HG02759 (cell line): ENCODE results near the gene BEST3.
"Not testable (repeated sequence)": the region's sequence is repeated elsewhere in the genome, so short reads cannot be mapped to it uniquely, and the experiment has no call there.

Experiments
- ATAC-seq: cut with Tn5 transposase; IDR thresholded peaks from one replicate; pipeline ENCODE4 v1.9.1; 2021; ENCODE audit warnings: mild to moderate bottlenecking, moderate library complexity; ENCODE audit not compliant: unreplicated experiment

The BEST3 gene

DNA sequence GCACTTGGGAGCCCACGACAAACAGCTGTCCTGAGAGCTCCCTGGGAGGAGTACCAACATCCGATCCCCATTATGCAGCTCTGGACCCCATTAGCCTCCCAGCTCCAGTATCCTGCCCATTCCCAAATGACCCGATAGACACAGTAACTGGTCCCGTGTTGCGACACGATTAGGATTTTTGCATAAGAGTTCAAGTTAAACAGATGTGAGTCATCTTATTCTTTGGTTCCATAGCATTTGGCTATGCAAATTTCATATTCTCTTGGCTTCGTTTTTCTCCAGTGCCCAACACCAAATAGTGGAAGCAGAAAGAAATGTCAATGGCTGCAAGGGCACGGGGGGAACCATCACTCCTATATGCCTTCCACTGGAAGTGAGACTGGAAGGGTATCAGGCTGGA is 45.4 kb downstream of the BEST3 start:
- ATAC-seq = no peak

DNA sequence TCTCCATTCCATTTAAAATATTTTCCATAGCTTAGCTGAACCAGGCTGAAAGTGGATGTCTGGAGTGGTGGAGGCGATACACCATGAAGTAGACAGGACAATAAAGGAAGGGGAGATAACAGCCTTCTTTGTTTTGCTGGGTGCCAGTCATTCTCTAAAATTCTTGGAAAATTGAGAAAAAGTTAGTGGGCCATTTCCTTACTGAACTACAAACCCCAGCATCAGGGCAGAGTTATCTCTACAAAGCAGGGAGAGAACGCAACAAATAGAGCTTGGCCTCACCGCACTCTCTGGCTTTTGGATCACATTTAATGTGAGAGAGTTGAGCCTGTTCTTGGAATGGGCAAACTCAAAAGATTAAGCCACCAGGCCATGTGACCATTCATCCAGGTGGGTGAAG is 47.2 kb downstream of the BEST3 start:
- ATAC-seq = no peak

DNA sequence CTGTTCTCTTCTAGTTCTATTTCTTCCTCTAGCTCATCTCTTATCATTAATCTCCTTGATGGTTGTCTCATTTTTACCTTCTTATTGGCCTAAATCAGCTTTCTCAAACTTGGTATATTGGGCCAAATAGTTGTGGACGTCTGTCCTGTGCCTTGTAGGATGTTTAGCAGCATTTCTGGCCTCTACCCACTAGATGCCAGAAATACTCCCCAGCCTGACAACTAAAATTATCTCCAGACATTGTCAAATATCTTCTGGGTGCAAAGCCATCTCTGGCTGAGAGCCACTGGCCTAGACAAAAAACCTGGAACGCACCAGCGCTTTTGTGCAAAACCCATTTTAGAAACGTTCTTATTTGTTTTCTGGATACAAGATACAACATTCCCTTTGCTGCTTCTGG is 49.6 kb downstream of the BEST3 start:
- ATAC-seq = no peak

DNA sequence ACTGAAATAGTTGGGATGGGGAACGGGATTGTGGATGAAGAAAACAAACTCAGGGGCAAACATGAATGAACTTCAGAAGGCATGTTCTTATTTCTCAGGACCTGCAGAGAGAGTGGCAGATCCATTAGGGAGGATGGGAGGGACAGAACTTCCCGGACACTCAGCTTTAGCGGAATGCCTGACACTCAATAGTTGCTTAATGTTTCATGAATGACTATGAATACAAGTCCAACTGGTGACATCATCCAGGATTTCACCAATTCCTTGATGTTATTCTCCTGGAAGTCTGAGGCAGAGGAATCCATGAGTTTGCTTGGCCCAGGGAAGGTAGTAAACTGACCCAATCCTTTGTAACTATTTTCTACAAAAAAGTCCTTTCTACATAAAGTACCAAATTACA is 50.6 kb downstream of the BEST3 start:
- no peak for ATAC-seq

DNA sequence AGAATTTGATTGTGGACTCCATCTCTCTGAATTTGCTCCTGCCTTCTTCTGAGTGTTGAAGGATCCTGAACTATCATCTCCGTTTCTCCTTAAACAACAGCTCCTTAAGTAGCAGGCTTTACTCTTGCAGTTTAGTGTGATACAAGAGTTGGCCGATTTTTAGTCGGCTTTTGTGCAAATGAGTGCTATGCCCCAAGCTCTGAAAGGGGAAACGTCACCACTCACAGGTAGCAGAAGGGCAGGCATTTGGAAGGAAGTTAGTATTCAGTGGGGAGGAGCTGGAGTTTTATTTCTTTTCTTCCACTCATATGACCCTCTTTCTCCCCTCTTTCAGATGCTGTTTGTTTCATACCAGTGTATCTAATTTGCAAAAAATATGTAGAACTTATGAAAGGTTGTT is 51.9 kb downstream of the BEST3 start:
- ATAC-seq = no peak

DNA sequence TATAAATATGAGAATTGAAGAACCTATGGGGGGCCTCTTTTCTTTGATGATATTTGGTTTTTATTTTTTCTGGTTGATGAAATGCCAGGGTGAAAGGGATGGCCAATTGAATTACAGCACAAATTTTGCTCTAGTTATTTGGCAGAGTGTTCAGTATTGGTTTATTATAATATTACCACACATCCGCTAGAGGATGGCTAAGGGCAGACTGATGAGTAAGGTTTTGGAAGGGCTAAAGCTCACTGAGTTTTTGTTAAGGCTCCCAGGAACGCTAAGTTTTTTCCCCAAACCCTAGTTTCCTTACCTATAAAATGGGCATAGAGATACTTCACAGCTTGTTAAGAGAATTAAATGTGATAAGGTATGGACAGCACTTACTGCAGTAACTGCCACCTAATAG is 54.1 kb downstream of the BEST3 start:
- no peak for ATAC-seq

DNA sequence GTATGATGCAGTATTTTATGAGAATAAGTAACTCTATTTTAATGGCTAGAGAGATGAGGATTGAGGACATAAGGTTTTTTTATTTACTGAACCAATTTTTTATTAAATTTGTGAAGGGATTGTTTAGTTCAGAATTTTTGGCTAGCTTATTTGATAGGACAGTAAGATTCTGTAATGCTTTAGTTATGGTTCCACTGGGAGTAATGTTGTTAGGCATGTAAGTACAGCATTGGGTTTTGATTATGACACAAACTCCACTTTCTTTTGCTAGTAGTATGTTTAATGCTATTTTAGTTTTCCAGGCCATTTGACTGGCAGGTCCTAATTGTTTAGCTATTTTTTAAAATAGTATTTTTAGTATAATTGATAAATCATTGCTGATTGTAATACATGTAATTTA is 54.6 kb downstream of the BEST3 start:
- no peak for ATAC-seq

DNA sequence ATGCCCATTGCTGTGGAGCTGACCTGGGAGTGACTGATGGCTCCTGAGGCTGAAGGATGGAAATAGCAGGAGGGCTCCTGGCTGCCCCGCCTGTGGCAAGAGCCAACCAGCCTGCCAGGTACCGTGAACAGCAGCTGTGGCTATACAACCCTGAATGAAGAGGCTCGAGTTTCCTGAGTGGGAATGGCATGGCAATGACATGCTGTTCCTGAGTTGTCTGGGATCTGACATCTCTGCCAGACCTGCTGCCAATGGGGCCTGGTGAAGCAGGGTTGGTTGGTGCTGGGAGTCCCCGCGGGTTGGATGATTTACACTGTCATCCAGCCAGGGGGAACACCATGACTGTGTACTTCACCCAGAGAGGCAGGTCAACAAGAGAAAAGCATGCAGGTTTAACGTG is 56.6 kb downstream of the BEST3 start:
- no peak for ATAC-seq

DNA sequence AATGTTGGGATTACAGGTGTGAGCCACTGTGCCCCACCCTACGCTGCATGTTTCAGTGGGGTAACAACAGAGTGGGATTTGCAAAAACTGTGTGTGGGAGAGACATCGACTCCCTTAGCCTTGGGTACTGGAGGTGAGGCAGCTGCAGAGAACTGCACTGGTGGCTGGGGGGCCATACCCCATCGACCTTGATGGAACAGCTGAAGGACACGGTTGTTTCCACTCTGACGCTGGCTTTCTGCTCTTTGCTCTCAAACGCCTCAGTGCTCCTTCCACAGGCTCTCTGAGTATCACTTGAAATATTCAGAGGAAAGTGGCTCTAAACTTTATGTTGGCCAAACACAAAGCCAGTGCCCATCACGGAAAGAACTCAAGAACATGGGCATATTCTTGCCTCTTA is 57.6 kb downstream of the BEST3 start:
- ATAC-seq = no peak

DNA sequence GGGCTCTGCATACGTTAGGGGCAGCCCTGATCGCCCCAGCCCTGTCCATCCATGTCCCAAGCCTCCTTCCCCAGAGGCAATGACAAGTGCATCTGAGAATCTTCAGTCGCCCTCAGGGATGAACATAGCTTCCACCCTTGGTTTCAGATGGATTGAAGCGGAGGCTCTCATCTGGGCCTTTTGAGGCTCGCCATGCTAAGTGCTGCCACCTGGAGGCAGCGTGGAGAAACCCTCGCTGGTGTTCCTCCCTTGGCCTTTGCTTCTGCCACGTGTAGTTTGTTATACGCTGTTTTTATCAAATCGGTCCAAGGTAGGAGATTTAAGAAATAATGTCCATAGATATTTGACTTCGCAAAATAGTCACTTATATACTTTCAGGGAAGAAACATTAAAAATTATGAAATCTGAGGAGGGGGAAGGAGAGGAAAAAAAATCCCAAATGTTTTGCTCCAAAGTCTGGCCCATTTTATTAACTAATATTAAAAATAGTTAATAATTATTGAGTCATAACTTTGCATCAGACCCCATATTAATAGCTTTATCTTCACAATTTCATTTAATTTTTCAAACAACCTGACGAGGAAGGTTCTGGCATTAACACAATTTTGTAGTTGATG is 59.6 kb downstream of the BEST3 start:
- ATAC-seq = peak; percentile 90

DNA sequence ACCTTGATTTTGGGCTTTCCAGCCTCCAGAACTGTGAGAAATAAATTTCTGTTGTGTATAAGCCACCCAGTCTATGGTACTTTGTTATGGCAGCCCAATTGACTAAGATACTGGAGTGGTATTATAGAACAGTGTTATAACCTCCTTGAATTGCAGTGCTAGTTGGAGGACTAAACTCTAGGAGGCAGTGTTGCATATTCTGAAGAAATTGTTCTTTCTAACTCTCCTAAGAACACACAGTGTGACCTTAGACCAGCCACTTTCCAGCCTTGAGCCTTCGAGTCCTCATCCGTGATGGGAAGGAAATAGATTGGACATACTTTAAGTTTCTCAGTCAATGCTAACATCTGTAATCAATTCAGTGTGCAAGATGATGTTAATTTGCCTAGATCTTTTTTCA is 66.0 kb downstream of the BEST3 start:
- no peak for ATAC-seq

DNA sequence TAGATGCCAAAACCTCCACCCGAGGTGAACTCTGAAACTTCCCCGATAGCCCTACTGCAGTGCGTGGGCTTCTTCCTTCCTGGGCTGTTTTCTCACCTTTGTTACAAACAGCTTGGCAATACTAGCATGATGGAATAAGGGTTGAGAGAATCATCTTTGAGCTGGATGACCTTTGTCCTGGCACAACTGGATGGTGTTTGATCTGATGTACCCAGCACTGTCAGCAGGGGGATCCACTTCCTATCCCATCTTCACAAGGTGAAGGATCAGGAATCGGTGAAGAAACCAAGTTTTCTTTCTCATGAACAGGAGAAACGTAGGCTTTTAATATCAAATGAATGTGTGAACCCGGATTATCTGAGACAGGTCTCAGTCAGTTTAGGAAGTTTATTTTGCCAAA is 68.9 kb downstream of the BEST3 start:
- no peak for ATAC-seq

DNA sequence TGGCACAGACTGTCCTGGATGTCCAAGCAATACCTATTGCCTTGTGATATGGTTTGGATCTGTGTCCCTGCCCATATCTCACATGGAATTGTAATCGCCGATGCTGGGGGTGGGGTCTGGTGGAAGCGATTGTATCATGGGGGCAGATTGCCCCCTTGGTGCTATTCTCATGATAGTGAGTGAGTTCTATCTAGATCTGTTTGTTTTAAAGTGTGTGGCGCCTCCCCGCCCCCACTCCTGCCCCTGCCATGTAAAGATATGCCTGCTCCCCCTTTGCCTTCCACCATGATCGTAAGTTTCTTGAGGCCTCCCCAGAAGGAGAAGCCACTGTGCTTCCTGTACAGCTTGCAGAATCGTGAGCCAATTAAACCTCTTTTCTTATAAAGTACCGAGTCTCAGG is 71.6 kb downstream of the BEST3 start:
- no peak for ATAC-seq

DNA sequence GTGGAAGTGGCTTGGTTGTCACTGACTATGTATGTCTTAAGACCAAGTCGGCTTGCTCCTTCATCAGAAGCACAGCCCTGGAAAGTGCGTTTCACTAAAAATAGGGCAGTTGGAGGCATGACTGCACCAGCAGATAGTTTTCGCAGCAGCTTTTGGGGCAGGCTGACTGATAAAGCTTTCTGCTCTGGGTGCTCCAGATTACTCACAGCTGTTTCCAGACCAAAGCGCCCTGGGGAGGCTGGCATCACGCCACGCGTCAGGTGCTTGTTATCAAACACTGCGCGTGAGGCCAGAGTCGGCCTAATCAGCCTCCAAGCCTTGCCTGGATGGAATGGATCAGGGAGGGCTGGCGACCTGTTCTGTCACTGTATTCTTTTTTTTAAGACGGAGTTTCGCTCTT is 75.1 kb downstream of the BEST3 start:
- no peak for ATAC-seq

DNA sequence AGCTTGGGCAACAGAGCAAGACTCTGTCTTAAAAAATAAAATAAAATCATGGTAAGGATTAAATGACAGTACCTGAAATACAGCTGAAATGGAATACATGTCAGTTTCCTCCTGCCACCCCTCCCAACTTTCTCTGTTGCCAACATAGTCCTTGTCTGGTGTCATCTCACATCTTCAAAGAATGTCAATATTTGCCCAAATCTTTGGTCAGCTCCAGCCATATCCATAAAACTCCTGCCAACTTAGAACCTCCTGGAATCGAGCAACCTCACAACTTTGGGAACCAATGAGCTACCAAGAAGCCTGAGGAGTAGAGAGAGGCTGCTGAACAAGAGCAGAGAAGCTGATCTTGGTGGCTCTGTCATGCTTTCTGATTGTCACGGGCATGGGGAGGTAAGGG is 77.6 kb downstream of the BEST3 start:
- ATAC-seq = no peak

DNA sequence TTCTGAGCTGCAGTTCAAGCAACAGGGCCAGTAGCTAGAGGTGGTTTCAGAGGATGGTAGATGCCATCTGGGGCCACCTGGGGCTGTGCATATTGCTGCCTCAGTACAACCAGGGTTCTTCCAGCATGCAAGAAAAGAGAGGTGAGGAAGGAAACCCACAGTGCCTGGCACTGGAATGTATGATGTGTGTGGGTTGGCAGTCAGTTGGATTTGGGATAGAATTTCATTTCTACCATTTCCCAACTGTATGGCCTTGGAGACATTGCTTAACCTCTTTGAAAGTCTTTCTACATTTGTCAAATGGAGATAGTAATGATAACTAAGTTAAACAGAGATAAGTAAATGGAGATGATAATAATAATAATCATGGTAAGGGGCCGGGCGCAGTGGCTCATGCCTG is 78.2 kb downstream of the BEST3 start:
- ATAC-seq = no peak

DNA sequence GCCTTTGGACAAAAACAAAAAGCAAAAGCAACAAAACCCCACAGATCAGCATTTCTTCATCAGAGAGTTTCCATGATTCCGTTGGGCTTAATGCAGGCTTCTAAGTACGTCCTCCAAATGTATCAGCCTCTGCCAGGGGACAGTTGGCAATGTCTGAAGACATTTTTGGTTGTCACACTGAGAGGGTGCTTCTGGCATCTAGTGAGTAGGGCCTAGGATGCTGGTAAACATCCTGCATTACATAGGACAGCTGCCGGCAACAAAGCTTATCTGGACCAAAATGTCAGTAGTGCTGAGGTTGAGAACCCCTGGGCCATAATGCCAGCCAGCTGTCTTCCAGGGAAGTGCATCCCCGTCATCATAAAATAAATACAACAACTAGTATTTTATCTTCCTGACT is 79.0 kb downstream of the BEST3 start:
- no peak for ATAC-seq

DNA sequence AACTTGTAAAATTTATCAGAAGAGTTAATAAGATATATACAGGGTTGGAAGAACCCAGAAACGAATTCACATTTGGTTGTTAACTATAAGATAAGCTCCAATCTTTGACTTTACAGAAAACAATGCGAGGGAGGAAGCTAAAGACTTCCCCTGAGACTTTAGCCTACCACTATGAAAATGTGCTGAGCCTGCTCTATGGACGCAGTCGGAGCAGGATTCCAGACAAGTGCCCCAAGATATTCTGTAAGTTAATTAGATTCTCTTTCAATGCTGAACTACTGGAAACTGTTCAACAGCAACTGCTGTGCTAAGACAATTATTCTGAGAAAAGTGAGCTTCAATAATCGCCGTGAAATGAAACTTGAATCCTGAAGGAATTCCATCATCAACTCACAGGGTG is 80.1 kb downstream of the BEST3 start:
- no peak for ATAC-seq

DNA sequence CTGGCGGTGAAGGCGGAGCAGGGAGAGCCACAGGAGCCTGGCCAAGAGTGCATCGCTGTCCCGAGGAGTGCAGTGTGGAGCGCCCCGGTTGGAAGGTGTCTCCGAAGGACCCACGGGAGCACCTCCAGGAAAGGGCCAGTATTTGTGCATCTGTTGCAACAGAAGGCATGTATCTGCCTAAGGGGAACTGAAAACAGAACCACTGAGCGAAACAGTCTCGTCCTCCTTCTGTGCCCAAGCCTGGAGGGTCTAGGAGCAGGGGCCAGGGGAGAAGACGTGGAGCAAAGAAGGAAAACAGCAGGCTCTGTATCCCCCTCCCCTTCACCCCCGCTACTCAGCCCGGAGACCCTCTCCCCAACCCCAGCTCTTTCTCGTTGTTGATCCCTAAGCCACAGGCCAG is 83.1 kb downstream of the BEST3 start:
- ATAC-seq = no peak

DNA sequence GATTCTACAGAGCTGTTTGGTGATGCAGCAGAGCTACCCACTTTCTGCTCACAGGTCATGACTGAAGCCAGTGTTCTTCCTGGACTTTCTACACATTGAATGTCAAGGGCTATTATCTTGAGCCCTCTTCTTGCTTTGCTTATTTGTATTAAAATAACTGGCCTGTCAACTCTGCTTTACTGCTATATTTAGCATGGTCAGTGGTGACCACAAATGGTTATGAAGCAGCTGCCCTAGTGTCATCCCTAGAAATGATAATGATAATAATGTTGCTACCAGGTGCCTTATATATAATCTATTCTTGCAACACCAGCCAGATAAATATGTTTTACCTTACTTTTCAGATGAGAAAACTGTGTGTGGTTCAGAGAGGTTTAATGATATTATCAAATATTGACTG is 85.8 kb downstream of the BEST3 start:
- ATAC-seq = no peak

DNA sequence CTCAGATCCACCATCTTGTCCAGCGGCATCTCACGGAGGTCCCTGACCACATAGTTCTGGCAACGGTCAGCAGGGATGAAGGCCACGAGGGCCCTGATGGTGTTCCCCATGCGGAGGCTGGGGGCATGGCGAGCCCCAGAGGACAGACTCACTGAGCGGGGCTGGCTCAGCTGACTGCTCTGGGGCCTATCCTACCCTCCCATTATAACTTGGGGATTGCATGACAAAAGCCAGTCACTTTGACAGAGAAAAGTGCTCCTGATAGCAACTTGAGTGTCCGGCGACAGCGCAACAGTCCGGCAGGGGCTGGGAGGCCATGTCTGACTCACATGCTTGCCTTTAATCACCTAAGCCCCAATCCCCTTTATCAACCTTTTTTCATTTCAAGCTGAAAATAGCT is 88.4 kb downstream of the BEST3 start, which contains the start of gene LRRC10:
Gene LRRC10, minus strand, starts transcription at position 179 of the 400 bp plus-strand sequence. Its CDS starts 69 bp downstream, at position 110.
- ATAC-seq = no peak

DNA sequence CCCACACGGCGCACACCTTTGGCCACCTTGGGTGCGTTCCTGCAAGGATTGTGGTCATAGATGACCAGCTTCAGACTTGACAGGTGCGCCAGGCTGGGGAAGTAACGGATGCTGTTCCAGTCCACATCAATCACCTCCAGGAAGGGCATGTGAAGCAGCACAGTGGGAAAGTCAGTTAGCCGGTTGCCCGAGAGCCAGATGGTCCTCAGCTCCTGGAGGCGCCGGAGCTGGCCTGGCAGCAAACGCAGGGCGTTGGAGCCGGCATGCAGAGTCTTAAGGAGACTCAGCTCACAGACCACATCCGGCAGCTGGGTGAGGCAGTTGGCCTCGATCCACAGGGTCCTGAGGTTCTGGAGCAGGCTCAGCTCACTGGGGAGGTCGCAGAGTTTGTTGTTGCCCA is 89.0 kb downstream of the BEST3 start:
- no peak for ATAC-seq

DNA sequence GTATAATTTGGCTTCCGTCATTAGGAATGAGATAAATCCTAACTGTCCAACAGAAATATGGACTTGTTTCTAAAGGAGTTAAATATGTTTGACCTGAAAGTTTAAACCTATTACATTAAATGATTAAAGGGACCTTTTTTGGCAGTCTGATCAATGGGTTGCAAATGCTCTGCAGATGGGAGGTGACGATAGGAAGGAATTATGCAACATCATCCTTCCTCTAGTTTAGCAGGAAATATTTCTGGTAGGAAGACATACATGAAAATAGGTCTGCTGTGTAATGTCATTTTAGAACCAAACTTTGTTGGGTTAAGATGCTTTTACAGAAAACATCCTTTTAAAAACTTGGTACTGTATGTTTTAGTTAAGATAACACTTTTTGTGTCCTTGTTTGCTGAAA is 91.0 kb downstream of the BEST3 start:
- ATAC-seq = no peak

DNA sequence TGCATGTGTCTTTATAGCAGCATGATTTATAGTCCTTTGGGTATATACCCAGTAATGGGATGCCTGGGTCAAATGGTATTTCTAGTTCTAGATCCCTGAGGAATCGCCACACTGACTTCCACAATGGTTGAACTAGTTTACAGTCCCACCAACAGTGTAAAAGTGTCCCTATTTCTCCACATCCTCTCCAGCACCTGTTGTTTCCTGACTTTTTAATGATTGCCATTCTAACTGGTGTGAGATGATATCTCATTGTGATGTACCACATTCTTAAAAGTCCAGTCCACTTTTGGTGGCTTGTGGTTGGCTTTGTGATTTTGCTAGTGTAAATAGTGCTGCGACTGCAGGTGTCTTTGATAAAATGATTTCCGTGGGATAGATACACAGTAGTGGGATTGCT is 94.8 kb downstream of the BEST3 start:
- not testable (repeated sequence) for ATAC-seq
